Neural crest cell (in vitro differentiated cells): Measurements from ENCODE around the gene MAPK8IP3. TPM values are rescaled to one million over a fixed set of nuclear protein-coding genes. Genes with fewer than 3 reads are reported as not detected.

Source experiments
- DNase-seq: peaks from one replicate; pipeline ENCODE4 v3.0.0; 2021; ENCODE audit warnings: low read depth, mixed read lengths, low spot score
- H3K27ac Mint-ChIP-seq: one replicate; pipeline ENCODE4 v1.8.0; 2021; ENCODE audit warnings: mild to moderate bottlenecking, mixed read lengths; ENCODE audit not compliant: unreplicated experiment
- H3K27me3 Mint-ChIP-seq: 2 replicates; pipeline ENCODE4 v1.8.0; 2021; ENCODE audit warnings: low read depth, mild to moderate bottlenecking, mixed read lengths
- H3K36me3 Mint-ChIP-seq: 2 replicates; pipeline ENCODE4 v1.8.0; 2021; ENCODE audit warnings: low read depth, mild to moderate bottlenecking, mixed read lengths
- H3K4me1 Mint-ChIP-seq: 2 replicates; pipeline ENCODE4 v1.8.0; 2021; ENCODE audit warnings: mixed read lengths
- H3K4me3 Mint-ChIP-seq: one replicate; pipeline ENCODE4 v1.8.0; 2021; ENCODE audit warnings: mild to moderate bottlenecking, mixed read lengths
- H3K9me3 Mint-ChIP-seq: 2 replicates; pipeline ENCODE4 v1.8.0; 2021; ENCODE audit warnings: mixed read lengths
- CTCF ChIP-seq: fragments of 200-600 bp; sonication (generic); conservative IDR thresholded peaks from 2 replicates; pipeline ENCODE4 v1.5.0; 2021; ENCODE audit warnings: antibody characterized with exemption, mild to moderate bottlenecking
- total RNA-seq: library from RNA; stranded (reverse); gene quantifications from 2 replicates; pipeline ENCODE4 v1.2.1, GENCODE V29; 2021

MAPK8IP3 gene
- total RNA-seq, 1 donor from 2014 or later: 111 TPM

DNA sequence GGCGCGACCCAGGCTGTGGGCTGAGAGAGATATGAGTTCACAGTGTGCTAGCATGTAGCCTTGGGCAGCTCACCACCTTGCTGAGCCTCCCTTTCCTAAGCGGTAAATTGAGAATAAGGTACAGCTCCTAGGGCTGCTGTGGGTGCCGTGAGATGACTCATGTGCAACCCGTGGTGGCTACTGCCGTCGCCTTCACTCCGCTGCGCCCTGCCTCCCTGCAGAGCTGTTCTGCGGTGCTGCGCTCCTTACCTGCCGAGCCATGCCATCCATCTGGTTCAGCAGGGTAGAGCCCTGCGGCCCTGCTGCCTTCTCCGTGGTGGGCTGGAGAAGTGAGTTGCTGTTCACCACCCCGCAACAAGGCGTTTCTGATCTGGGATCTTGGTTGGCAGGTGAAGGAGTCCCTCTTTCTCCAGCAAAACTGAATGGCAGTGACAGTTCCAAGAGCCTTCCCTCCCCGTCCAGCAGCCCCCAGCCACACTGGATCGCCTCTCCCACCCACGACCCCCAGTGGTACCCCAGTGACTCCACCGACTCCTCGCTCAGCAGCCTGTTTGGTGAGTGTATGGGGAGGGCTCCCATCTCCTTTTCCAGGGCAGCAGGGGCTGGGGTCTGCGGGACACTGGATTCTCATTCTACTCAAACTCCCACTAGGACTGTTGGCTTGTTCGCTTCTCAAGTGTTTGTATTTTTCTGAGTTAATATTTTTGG lies 37.2 kb upstream of the MAPK8IP3 start:
- H3K36me3 Mint-ChIP-seq: peaks cover 19% of the 10 kb centered on the region
- H3K27me3 Mint-ChIP-seq: no peaks in the 10 kb centered on the region
- H3K9me3 Mint-ChIP-seq: no peaks in the 10 kb centered on the region

GRCh38 chr16:1669698-1670097 lies 36.3 kb upstream of the MAPK8IP3 start:
- Mint-ChIP-seq H3K27ac (no peak overlapping the region), H3K4me1 (no peaks in the 10 kb centered on the region), H3K27me3 (no peaks in the 10 kb centered on the region), H3K36me3 (peaks cover 19% of the 10 kb centered on the region), H3K9me3 (no peaks in the 10 kb centered on the region), H3K4me3 (no peak overlapping the region)
- DNase-seq: no peak
- TF ChIP-seq CTCF: no peak

More for the DNA sequence above, 37.2 kb upstream of the MAPK8IP3 start:
- no peak for DNase-seq
- H3K27ac Mint-ChIP-seq: no peak overlapping the region
- no peak overlapping the region for H3K4me3 Mint-ChIP-seq
- TF ChIP-seq CTCF: no peak
- no peaks in the 10 kb centered on the region for H3K4me1 Mint-ChIP-seq

- H3K4me1 Mint-ChIP-seq: no peaks in the 10 kb centered on the region
- no peak overlapping the region for H3K4me3 Mint-ChIP-seq
- no peak overlapping the region for H3K27ac Mint-ChIP-seq
- no peaks in the 10 kb centered on the region for H3K27me3 Mint-ChIP-seq
- no peak for TF ChIP-seq CTCF
- peaks cover 15% of the 10 kb centered on the region for H3K36me3 Mint-ChIP-seq
- no peaks in the 10 kb centered on the region for H3K9me3 Mint-ChIP-seq
- DNase-seq: no peak
These were observed 35.6 kb upstream of the MAPK8IP3 start for GRCh38 chr16:1670371-1670770.

DNA sequence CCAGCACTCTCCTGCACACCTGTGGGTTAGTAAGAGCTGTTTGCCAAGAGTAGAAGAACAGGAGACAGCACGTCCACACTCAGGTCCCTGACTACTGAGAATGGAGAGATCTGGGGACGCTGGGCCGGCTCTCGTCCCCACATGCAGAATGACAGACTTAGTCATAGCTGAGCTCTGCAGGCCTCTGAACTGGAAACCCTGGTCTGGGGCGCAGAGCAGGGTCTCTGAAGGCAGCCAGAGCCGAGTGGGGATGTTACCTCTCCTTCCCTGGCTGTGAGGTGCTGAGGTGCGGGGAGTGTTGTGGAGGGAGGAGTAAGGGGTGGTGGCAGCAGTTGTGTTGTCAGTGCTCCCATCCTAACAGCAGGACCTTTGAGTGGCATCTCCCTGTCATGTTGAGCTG lies 35.1 kb upstream of the MAPK8IP3 start:
- no peak for DNase-seq
- H3K27me3 Mint-ChIP-seq: no peaks in the 10 kb centered on the region
- no peak overlapping the region for H3K4me3 Mint-ChIP-seq
- H3K4me1 Mint-ChIP-seq: no peaks in the 10 kb centered on the region
- no peak overlapping the region for H3K27ac Mint-ChIP-seq
- H3K36me3 Mint-ChIP-seq: peaks cover 15% of the 10 kb centered on the region
- no peaks in the 10 kb centered on the region for H3K9me3 Mint-ChIP-seq
- no peak for TF ChIP-seq CTCF

DNA sequence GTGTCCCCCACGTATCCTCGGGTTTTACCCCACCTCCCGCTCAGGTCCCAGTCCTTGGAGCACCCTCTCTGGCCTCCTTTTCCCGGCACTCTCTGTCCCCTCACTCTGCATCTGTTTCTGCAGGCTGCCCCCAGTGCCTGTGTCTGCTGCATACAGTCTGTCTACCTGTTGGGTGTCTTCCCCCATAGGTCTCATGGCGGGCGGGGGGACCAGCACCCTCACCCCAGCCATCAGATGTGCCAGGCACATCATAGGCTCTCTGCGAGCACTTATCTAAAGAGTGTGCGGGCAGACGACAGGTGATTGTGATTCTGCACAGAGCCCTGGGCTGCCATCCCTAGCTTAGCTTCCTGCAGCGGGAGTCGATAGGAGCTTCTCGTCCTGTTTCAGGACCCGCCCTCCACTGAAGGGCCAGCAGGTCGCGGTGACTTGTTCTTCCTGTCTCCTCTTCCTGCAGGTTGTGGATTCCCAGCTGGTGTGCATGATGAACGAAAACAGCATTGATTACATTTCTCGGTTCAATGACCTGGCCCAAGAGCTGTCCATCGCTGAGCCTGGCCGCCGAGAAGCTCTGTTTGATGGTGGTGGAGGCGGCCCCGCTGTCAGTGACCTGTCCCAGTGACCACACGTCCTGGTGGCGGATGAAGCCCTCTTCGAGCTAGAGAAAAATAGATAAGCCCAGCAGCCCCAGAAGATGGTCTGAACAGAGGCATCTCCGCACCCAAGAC lies 32.4 kb upstream of the MAPK8IP3 start:
- Mint-ChIP-seq H3K36me3 (peaks cover 13% of the 10 kb centered on the region), H3K4me1 (peaks cover under 1% of the 10 kb centered on the region), H3K4me3 (no peak overlapping the region), H3K9me3 (no peaks in the 10 kb centered on the region), H3K27ac (peak overlapping the region; percentile 35), H3K27me3 (no peaks in the 10 kb centered on the region)
- TF ChIP-seq CTCF: no peak
- no peak for DNase-seq
